Activated naive CD8-positive, alpha-beta T cell treated with anti-CD3 and anti-CD28 coated beads, Interleukin-2, amount 50 U/mL, for 16 hours (primary cell): Measurements from ENCODE around the gene CCNH.

Experiments used
- DNase-seq: peaks from one replicate; pipeline ENCODE4 v3.0.0-alpha.2; 2020; ENCODE audit warnings: low read depth, low spot score

The CCNH gene

DNA sequence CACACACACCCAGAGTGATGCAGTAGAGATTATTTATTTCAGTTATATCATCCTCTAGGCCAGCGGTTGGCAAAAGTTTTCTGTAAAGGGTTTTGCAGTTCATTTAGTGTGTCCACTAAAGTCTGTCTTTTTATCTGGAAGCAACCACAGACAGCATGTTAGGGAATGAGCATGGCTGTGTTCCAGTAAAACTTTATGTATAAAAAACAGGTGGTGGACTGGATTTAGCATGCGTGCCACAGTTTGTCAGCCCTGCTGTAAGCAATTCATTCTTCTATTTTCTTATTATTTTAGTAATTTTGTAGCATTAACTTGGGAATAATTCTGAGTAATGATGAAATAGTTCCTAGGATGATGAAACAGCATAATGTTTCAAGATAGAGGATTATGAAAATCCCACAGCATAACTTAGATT is 51.7 kb downstream of the CCNH start:
- DNase-seq: no peak

- no peak for DNase-seq
Measured at GRCh38 chr5:87360132-87360531, 52.6 kb downstream of the CCNH start.

- DNase-seq: no peak
Measured at GRCh38 chr5:87359106-87359505, 53.6 kb downstream of the CCNH start.

GRCh38 chr5:87354496-87354895 is 58.2 kb downstream of the CCNH start:
- no peak for DNase-seq

- DNase-seq: no peak
Measured at GRCh38 chr5:87347841-87348240, 64.9 kb downstream of the CCNH start.

- no peak for DNase-seq
Measured at GRCh38 chr5:87347272-87347671, 65.5 kb downstream of the CCNH start.
